Lung microvascular endothelial cell (primary cell): ENCODE measurements around the gene TRAM2. TPM values are rescaled to one million over a fixed set of nuclear protein-coding genes. Genes with fewer than 3 reads are reported as not detected.

Experiments used
- DNase-seq, 2 donors: peaks; one replicate each; pipeline versions ENCODE4 v3.0.0 to v3.0.0-alpha.2; 2010; ENCODE audit warnings: low read depth in 2 of 2
- total RNA-seq: library from RNA; depleted of rRNA; stranded (reverse); fragments of >200 nt; gene quantifications from 2 replicates; pipeline ENCODE4 v1.2.1, GENCODE V29; 2014

Gene TRAM2
- total RNA-seq, 1 donor from 2014 or later: 14.3 TPM

DNA sequence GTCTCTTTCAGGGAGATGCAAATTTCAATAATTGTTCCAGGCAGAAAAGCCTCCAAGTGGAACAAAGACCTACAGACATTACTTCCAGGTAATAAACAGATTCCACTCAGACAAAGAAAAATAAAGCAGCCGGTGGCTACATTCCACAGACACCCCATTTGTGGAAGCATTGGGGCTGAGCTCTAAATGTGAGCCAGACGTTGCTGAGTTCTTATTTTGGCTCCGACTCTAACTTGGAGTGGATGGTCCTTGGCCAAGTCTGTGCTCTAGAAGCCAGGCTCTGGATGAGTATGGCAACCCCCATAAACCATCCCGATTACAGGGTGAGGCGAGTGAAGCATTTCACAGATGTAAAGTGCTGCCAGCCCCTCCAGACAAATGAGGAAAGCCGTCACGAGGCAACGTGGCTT lies 6.6 kb downstream of the TRAM2 start:
- DNase-seq: no peak

DNA sequence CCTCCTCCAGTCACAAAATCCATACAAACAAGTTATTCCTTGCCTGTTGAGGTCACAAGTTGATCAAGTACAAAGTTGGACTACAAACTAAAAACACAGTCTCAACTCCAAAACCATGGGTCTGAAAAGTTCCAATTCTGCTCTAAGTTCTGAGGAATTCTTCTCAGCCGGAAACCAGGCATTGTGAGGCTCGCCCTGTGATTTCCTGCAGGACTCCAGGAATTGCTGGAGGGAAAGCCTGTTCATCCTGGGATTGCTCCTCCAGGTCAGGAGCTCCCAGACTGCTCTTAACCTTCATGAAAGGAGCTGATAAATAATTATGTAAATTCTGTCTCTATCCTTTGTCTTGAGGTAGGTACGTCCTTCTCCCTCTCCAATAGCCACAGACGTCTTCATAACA lies 8.5 kb downstream of the TRAM2 start:
- DNase-seq: peak in 1 of 2 donors; percentile 93

DNA sequence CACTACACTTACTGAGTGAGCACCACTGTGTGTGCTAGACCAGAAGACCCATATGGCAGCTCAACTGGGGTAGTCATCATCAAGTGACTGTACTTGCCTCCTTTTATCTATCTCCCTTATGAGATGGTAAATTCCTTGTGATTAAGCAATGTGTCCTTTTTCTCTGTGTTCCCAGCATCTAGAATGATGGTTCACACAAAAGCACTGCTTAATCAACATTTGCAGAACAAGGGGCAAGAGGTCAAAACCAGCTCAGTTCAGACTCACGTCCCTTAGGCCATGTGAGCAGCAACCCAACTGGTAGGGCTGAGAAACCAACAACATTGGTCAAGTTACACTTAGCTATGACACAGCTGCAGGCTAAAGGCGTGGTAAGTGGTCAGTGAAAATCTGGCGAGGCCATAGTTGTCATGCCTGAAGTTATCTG lies 10.0 kb downstream of the TRAM2 start:
- DNase-seq: peak in 1 of 2 donors; percentile 75

DNA sequence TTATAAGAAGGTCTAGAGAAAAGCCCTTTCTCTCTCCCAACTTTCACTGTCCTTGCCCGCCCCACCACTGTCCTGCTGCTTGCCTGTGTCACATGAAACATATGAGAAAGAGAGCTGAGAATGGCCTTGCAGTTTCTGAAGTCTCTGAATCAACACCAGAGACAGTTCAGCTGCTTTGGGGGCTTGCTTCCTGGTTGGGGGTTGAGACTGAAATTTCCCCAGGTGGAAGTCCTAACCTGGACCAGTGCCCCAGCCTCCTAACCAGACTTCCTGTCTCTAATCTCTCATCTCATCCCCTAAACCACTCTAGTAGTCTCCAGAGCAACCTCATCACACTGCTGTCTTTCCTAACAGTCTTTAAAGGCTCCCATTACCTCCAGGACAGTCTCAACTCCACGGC lies 10.7 kb downstream of the TRAM2 start:
- DNase-seq: no peak

DNA sequence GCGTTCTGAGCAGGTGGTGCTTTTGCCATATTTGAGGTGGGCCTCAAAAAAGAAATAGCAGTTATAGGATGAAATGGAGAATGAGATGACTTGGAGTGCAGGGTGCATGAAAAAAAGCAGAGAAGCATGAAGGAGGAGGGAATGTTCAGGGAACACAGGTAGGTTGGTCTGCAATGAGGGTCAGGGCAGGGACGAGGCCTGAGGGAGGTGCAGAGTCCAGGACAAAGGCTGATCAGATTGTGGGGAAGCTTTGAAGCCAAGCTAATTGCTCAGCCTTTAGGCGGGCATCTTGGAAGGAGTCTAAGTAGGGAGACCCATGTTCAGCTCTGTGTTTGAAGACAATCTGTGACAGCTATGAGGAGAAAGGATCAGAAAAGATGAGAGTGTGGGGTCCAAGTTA lies 12.0 kb downstream of the TRAM2 start:
- no peak for DNase-seq

DNA sequence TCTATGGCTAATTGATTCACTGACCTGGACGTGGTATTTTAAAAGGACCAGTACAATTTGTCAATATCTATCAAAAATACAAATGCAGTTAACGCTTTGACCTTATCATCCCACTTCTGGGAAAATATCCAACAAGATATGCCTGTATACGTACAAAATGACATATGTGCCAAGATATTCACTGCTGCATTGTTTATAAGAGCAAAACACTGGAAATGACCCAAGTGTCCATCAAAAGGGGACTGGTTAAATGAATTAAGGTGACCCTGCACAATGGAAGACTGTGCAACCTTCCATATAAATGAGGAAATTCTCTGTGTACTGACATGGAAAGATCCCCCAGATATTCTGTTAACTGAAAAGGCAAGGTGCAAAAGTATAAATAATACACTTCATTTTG lies 13.9 kb downstream of the TRAM2 start:
- peak; percentile 68 to 81 for DNase-seq

DNA sequence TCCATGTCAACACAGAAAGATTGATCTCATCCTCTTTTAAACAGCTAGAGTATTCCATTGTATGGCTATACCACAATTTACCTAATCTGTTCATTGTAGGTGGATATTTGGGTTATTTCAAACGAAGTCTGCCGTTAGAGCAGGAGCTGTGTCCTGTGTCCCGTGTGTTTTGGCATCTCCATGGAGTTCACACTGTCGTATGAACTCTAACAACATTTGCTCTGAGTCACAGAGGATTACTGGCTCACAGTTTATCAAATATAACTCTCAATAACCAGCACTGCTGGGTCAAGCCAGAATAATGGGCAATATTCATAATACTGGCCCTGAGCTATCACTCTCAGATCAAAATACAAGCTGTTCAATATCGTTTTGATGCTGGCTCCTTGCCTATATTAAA lies 16.4 kb downstream of the TRAM2 start:
- peak; percentile 69 to 74 for DNase-seq

DNA sequence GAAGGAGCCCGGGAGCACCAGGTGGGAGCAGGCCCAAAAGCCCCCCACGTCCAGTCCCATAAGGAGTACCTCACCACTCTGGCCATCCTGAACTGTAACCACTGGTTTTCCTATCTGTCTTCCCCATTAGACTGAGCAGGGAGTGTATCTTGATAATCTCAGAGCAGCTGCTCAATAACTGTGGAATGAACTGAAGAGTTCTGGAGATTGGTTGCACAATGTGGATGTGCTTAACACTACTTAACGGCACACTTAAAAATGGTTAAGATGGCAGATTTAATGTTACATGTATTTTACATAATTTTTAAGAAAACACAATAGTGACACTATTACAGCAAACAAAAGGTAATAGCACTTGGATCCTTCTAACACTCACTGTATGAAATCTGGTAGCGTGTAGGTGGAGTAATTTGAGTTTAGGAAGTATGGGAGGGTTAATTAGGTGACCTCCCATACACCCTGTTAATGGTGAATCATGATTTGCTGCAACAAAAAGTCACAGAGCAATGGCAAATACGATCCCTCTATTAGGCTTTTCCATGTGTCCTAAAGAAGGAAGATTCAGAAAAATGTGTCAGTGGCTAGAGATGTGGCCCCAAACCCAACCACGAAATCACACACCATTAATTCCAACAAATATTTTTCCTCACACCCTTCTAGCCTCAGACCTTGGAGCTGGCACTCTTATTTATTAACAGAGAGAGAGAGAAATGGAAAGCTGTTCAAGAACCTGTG lies 18.4 kb downstream of the TRAM2 start:
- no peak for DNase-seq

DNA sequence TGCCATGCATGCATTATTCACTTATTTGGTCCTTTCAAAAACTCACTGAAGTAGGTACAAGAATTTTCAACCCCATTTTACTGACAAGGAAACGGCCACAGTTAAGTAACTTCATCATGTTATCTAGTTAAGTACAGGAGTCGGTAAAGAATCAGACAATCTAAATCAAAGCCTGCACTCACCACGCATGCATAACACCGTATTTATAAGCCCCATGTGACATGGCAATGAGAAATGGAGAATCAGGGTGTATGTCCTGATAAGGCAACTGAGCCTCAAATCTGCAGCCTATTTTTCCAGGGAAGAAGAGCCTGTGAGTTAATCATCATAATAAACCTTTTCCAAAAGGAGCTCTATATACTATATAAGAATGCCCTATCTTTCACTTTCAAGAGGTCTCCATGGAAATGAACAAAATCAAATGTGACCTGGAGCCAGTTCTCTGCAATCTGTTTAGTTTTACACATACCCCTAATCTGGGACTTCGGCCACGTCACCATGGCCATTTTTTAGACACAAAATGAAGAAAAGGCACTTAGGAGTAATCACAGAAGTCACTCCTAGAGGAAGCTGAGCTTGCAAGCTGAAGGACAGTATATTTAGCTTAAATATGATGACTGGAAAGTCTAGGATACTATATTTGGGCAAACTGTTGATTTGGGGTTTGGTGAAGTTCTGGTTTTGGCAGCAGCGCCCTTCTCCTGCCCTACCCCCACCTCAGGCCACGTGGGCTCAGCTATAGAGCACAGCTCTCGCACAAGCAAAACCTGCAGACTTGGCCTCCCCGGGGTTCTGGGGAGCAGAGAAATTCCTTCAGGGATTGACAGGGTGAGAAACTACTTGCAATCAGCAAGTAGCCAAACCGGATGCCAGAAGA lies 19.2 kb downstream of the TRAM2 start:
- DNase-seq: no peak

DNA sequence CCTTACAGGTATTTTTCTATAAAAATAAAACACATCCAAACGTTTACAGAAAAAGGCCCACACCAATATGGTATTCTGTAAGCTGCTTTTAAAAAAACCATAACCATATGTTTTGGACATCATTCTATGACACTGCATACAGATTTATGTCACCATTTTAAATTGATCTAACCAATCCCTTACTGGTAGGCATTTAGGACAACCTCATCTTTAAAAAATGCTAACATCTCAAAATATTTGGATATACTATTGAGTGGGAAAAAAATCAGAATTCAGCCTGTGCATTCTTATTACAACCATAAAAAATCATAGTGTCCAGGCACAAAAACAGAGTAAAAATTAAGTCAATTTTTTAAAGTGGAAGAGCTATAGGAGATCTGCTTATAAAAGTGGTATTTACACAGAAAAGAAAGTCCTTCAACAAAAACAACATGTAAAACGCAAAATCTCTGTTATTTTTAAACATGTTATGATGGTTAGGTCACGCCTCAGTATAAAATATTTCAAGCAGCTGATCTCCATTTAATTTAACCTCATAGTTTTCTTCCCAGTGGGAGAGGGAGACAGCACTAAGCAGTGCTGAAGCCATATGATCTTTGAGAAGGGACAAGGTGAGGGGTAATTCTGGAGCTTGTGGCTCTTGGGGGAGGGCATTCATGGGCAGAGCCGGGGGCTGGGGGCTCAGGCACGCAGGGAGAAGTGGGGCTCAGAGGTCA lies 21.2 kb downstream of the TRAM2 start:
- no peak for DNase-seq

DNA sequence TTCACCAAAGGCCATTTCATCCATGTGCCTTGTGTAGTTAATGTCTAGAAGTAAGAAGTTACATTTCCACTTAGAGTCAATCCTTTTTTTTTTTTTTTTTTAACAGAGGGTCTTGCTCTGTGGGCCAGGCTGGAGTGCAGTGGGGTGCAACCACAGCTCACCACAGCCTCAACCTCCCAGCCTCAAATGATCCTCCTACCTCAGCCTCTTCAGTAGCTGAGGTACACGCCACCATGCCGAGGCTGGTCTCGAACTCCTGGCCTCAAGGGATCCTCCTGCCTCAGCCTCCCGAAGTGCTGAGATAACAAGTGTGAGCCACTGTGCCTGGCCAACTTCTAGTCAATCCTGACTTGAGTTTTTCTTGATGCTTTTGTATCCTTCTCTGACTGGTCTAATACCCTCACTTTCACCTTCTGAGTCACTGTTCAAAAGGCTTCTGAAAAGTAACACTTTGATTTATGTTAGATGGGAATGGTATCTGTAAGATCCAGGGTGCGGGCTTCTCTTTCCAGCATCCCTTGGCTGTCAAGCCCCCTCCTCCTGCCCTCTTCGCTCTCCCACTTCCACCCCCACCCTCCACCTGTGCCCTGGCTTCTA lies 22.1 kb downstream of the TRAM2 start:
- DNase-seq: no peak

DNA sequence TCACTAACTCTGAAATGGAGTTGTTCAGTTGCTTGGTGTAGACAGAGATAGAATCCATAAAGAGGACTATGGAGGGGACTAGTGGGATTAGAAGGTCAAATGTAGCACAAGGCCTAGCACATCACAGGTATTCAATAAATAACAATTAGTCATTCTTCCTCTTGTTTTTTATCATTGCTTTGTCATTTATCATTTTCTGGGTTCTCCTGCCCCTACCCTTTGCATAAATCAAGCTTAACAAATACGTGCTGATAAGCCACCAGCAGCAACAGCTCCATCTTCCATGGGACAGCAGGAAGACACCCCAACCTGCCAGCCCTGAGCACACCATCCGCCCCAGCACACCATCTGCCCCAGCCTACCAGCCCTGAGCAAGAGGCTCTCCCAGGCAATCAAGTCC lies 23.1 kb downstream of the TRAM2 start:
- DNase-seq: no peak

DNA sequence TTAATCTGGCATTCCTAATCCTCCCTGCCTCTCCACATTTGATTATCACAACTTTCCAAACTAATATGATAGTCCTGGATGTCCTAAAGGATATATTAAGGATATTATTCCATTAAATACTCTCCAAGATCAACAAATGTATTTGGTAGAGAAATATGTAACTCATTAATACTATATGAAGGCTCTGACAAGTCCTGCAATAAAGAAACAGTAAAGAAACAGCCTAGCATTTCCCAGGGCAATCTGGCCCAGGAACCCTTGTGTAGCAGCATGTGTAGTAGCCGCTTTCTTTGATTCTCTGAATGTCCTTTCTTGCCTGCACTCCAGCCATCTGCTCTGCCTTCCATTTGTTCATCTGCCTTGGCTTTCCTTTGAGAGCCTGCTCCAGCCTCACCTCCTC lies 23.7 kb downstream of the TRAM2 start:
- no peak for DNase-seq

DNA sequence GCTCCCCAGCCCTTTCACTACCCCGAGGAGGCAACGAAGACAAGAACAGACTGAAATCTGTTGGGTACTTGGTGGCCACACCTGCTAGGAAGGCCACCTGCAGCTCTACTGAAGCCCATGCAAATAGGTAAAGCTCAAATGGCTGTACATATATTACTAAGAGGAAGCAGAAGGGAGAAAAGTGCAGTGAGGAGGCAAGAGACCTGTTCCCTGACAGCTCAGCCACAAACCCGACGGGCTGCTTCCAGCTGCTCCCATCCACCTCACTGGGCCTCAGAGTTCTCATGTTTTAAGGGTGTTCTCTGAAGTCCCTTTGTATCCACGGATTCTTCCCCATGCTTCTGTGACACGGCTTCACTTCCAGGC lies 24.6 kb downstream of the TRAM2 start:
- no peak for DNase-seq

DNA sequence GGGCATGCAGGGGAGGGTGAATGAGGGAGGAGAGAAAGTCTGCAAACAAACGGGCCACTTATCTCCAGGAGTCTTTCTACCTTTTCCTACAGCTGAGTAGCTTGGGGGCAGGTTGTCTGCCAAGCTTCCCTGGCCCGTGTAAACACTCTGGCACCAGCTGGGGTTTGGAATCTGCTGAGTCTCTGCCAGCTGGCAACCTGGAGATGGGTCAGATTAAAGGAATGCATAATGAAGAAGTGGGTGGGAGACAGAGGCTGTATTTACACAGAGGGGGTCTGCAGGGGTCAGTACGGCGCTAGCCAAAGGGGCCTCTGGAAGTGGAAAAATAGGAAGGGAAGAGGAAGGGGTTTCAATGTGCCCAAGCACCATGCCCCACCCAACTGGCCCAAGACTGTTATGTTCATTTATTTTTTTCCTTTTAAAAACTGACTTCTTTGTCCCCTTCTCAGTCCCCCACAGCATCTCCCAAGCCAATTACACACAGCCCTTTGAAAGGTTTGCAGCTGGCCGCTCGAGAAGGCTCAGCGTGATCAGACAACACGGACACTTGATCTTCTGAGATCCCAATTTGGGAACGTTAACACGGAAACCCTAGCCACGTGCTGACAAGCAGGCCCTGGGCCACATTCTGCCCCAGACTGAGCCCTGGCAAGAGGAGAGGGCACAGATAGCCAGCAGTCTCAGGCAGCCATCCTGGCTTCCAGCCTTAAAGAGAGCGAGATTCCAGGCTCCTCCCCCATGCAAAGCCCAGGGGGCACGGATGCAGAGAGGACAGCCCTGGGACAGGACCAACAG lies 25.2 kb downstream of the TRAM2 start:
- peak; percentile 44 to 74 for DNase-seq

DNA sequence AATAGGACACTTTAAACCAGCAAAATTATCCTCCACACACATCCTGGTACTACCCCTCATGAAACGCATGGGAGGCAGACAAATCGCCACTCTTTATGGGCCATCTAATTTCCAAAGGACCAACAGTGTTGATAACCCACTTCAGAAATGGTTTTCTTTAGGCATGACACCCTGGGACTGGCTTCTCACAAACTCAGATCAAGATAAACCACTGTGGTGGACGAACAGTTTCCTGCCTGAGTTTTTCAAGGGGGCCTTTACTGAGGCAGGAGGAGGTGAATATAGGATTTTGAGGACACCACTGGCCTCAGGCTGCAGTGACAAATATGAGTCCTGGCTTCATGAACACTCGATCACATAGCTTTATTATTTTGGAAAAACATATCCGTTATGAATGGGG lies 26.0 kb downstream of the TRAM2 start:
- DNase-seq: no peak

DNA sequence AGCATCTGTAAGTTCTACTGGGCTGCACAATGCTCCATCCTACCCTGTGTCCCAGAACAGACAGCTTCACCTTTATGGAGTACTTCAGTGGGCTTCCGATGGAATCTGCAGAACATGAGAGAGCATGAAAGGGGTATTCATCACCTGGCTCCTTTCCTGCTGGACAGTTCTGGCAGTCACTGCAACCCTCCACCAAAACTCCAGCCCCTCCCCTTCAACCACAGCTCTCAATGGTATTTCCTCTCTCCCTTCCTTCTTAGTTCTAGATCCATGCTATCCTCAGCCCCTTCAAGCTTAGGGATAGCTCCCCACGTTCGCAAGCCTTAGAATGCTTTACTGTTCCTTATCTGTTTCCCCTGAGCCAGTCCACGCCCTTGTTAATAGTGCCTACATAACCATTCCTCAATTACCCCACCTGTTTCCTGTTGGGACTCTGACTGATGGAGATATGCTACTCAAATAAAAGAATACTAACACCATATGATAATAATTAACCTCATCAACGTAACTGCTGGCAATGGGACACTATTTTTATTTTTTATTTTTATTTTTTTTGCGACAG lies 26.8 kb downstream of the TRAM2 start:
- peak in 1 of 2 donors; percentile 62 for DNase-seq

DNA sequence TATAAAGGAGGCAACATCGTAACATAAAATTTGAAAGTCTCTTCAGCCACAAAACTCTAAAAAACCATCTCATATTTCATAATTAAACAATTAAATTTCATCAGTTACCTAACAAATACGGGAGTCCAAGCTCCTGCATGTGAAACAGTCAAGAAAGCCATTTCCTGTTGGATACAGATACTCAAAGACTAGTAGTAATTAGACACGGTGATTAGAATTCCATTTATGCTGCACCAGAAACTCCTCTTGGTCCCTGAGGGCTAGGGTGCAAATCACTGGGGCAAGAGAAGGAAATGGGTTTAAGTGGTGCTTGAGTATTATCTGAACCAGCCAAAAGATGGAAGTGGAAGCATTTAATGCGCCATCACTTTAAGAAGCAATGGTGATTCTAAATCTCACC lies 27.4 kb downstream of the TRAM2 start:
- no peak for DNase-seq

DNA sequence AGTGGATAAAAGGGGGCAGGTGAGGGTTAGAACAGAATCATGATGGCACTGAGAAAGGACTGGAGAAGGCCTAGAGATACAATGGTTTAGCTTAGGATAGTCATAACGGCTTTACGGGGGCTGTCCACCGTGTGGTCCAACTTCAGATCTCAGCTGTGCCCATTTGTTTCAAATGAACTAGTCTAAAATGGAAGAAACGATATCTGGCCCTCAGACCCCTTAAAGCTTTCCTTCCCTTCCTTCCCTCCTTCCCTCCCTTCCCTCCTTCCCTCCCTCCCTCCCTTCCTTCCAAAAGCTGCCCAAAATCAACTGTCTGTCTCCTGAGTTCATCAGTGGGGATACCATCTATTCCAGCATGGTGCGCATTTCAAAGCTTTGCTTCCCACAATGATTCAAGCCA lies 27.9 kb downstream of the TRAM2 start:
- DNase-seq: no peak

DNA sequence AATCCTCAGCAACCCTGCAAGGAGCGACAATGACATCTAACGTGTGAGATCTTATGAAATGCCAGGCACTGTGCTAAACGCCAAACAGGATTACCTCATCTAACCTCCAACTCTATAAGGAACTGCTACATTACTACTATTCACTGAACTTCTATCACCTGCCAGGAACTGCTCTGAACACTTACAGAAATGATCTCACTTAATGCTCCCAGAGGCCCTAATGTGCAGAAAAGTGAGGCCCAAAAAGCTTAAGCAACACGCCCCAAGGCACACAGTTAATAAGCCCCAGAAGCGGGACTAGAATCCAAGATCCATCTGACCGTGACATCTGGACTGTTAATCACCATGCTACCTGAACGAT lies 28.5 kb downstream of the TRAM2 start:
- DNase-seq: no peak
